HG03045 (cell line): ENCODE measurements around the gene CAPN8.

Experiments used
- ATAC-seq: cut with Tn5 transposase; IDR thresholded peaks from one replicate; pipeline ENCODE4 v1.9.1; 2021; ENCODE audit warnings: mild to moderate bottlenecking, moderate library complexity; ENCODE audit not compliant: unreplicated experiment

The CAPN8 gene

GRCh38 chr1:223620297-223620897, 45.1 kb downstream of the CAPN8 start:
- no peak for ATAC-seq

GRCh38 chr1:223618680-223619079, 46.8 kb downstream of the CAPN8 start:
- ATAC-seq = no peak

- ATAC-seq = no peak
These were observed 48.0 kb downstream of the CAPN8 start for GRCh38 chr1:223617323-223618070.

- ATAC-seq = no peak
These were observed 48.9 kb downstream of the CAPN8 start for GRCh38 chr1:223616586-223616985.

- no peak for ATAC-seq
These were observed 53.6 kb downstream of the CAPN8 start for GRCh38 chr1:223611936-223612335.

GRCh38 chr1:223609977-223610376, 55.5 kb downstream of the CAPN8 start:
- ATAC-seq = no peak

GRCh38 chr1:223609066-223609465, 56.4 kb downstream of the CAPN8 start:
- ATAC-seq = no peak

GRCh38 chr1:223558512-223558911, 107.0 kb downstream of the CAPN8 start:
- no peak for ATAC-seq

GRCh38 chr1:223557130-223557475, 108.4 kb downstream of the CAPN8 start:
- no peak for ATAC-seq

- ATAC-seq = peak; percentile 71
These were observed 108.9 kb downstream of the CAPN8 start for GRCh38 chr1:223556414-223557129.

GRCh38 chr1:223553957-223554356, 111.5 kb downstream of the CAPN8 start:
- no peak for ATAC-seq

GRCh38 chr1:223551610-223552009, 113.9 kb downstream of the CAPN8 start:
- no peak for ATAC-seq

- ATAC-seq = no peak
These were observed 115.8 kb downstream of the CAPN8 start for GRCh38 chr1:223549740-223550139.

GRCh38 chr1:223547316-223548114, 118.0 kb downstream of the CAPN8 start:
- no peak for ATAC-seq

GRCh38 chr1:223545343-223545742, 120.2 kb downstream of the CAPN8 start:
- ATAC-seq = no peak

- ATAC-seq = no peak
These were observed 121.9 kb downstream of the CAPN8 start for GRCh38 chr1:223543560-223543959.

- ATAC-seq = no peak
These were observed 122.7 kb downstream of the CAPN8 start for GRCh38 chr1:223542831-223543230.

- ATAC-seq = no peak
These were observed 124.9 kb downstream of the CAPN8 start for GRCh38 chr1:223540485-223541106.

GRCh38 chr1:223539750-223540149, 125.8 kb downstream of the CAPN8 start:
- ATAC-seq = no peak

- no peak for ATAC-seq
These were observed 126.5 kb downstream of the CAPN8 start for GRCh38 chr1:223538981-223539380.

GRCh38 chr1:223535319-223535718, 130.2 kb downstream of the CAPN8 start:
- ATAC-seq = no peak
